A549 (cell line): ENCODE results near the gene COL26A1. TPM values are rescaled to one million over a fixed set of nuclear protein-coding genes. Genes with fewer than 3 reads are reported as not detected.

Experiments used
- ATAC-seq, 2 experiments: fragments of 200-7000 bp in 1 of 2; fragments of >200 bp in 1 of 2; cut with Nextera tagmentation in 1 of 2; cut with Tn5 transposase in 1 of 2; 3 replicates each; pipeline versions ENCODE4 v1.8.0 to v1.9.1; 2018 to 2020; ENCODE audit warnings: mild to moderate bottlenecking in 1 of 2, moderate library complexity in 1 of 2
- CTCF ChIA-PET: fragments of 300-600 bp; sonication (Branson Sonifier 250); formaldehyde crosslinking; extraction: SDS; loops from one replicate; lab custom pipeline; 2021; ENCODE audit warnings: antibody characterized with exemption, inconsistent platforms; lab: Yijun Ruan, JAX
- POLR2A ChIA-PET: fragments of 350-600 bp; formaldehyde crosslinking; extraction: SDS; loops from one replicate; lab custom pipeline; 2021; ENCODE audit warnings: antibody characterized with exemption, inconsistent platforms; lab: Yijun Ruan, JAX
- DNase-seq, 2 experiments: peaks; one replicate each; pipeline versions ENCODE4 v3.0.0 to v3.0.0-alpha.2; 2011 to 2016; ENCODE audit warnings: low read depth in 1 of 2, low spot score in 1 of 2
- FAIRE-seq: peaks from 2 replicates; lab custom pipeline; 2011; peaks lifted over from hg19 to GRCh38; lab: Jason Lieb, UNC
- H3K27ac ChIP-seq, 2 experiments: fragments of >200 bp; sonication (Bioruptor Twin); formaldehyde crosslinking; 3 replicates each; pipeline ENCODE4 v1.5.1; 2016 to 2017
- H3K4me1 ChIP-seq: fragments of >200 bp; sonication (Bioruptor Twin); formaldehyde crosslinking; 3 replicates; pipeline ENCODE4 v1.6.1; 2016
- H3K4me2 ChIP-seq: fragments of >200 bp; sonication (Bioruptor Twin); formaldehyde crosslinking; 3 replicates; pipeline ENCODE4 v1.6.1; 2016
- H3K4me3 ChIP-seq: fragments of >200 bp; sonication (Bioruptor Twin); formaldehyde crosslinking; 3 replicates; pipeline ENCODE4 v1.5.1; 2016
- H3K9me3 ChIP-seq: fragments of >200 bp; sonication (Bioruptor Twin); formaldehyde crosslinking; 3 replicates; pipeline ENCODE4 v1.6.1; 2016
- BHLHE40 ChIP-seq: IDR thresholded peaks from 2 replicates; pipeline ENCODE4 v1.6.1; 2012; ENCODE audit warnings: low read depth, low read length, inconsistent platforms
- CEBPB ChIP-seq, 2 experiments: fragments of >200 bp in 1 of 2; sonication (Bioruptor Twin) in 1 of 2; formaldehyde crosslinking in 1 of 2; IDR thresholded peaks; 2 replicates each; pipeline ENCODE4 v1.6.1; 2012 to 2016
- EHF ChIP-seq: fragments of 250-450 bp; sonication (Bioruptor Pico); IDR thresholded peaks from 2 replicates; pipeline ENCODE4 v1.5.0; 2020; ENCODE audit warnings: mild to moderate bottlenecking
- FOXS1 ChIP-seq: fragments of 250-450 bp; sonication (Bioruptor Pico); IDR thresholded peaks from 2 replicates; pipeline ENCODE4 v1.5.0; 2020; ENCODE audit warnings: mild to moderate bottlenecking, moderate library complexity
- HDAC2 ChIP-seq: fragments of 200-600 bp; sonication (generic); IDR thresholded peaks from 2 replicates; pipeline ENCODE4 v1.6.1; 2016
- JUN ChIP-seq, 2 experiments: fragments of >200 bp; sonication (Bioruptor Twin); formaldehyde crosslinking; IDR thresholded peaks; 2 replicates in 1 of 2; 3 replicates in 1 of 2; pipeline ENCODE4 v1.6.1; 2016 to 2017
- KDM1A ChIP-seq: fragments of 200-600 bp; sonication (generic); IDR thresholded peaks from 2 replicates; pipeline ENCODE4 v1.6.1; 2016; ENCODE audit warnings: low read depth, mild to moderate bottlenecking
- KDM5A ChIP-seq: fragments of 200-600 bp; sonication (generic); IDR thresholded peaks from 2 replicates; pipeline ENCODE4 v1.6.1; 2016; ENCODE audit warnings: antibody characterized with exemption, mild to moderate bottlenecking
- MAFK ChIP-seq: fragments of 450-650 bp; IDR thresholded peaks from 2 replicates; pipeline ENCODE4 v1.6.1; 2014; ENCODE audit not compliant: partially characterized antibody
- MAZ ChIP-seq: fragments of 150-350 bp; IDR thresholded peaks from 2 replicates; pipeline ENCODE4 v1.6.1; 2014; ENCODE audit warnings: antibody characterized with exemption, low read depth, low read length, borderline replicate concordance
- NFE2L2 ChIP-seq: fragments of 150-350 bp; conservative IDR thresholded peaks from 2 replicates; pipeline ENCODE4 v1.6.1; 2014; ENCODE audit warnings: low read length
- PBX3 ChIP-seq: IDR thresholded peaks from 2 replicates; pipeline ENCODE4 v1.6.1; 2012
- PHF8 ChIP-seq: fragments of 200-600 bp; sonication (generic); IDR thresholded peaks from 2 replicates; pipeline ENCODE4 v1.6.1; 2016; ENCODE audit warnings: low read depth, mild to moderate bottlenecking, antibody characterized with exemption, moderate library complexity, borderline replicate concordance
- POLR2AphosphoS2 ChIP-seq: conservative IDR thresholded peaks from 2 replicates; pipeline ENCODE4 v1.6.1; 2012; ENCODE audit warnings: low read length, improper control_type of control experiment, inconsistent platforms
- RAD21 ChIP-seq, 2 experiments: fragments of >200 bp in 1 of 2; sonication (Bioruptor Twin) in 1 of 2; formaldehyde crosslinking in 1 of 2; IDR thresholded peaks in 1 of 2; conservative IDR thresholded peaks in 1 of 2; 2 replicates in 1 of 2; 3 replicates in 1 of 2; pipeline ENCODE4 v1.6.1; 2012 to 2018; ENCODE audit warnings: inconsistent platforms in 1 of 2
- RARB ChIP-seq: fragments of 250-450 bp; sonication (Bioruptor Pico); IDR thresholded peaks from 2 replicates; pipeline ENCODE4 v1.8.0; 2021; ENCODE audit warnings: mild to moderate bottlenecking, moderate library complexity
- RFX5 ChIP-seq: fragments of 450-650 bp; IDR thresholded peaks from 2 replicates; pipeline ENCODE4 v1.7.1; 2014; ENCODE audit warnings: antibody characterized with exemption, mild to moderate bottlenecking, moderate library complexity
- USF2 ChIP-seq: fragments of 450-650 bp; IDR thresholded peaks from 2 replicates; pipeline ENCODE4 v1.6.1; 2014; ENCODE audit warnings: antibody characterized with exemption
- ZFP36 ChIP-seq: fragments of 450-650 bp; IDR thresholded peaks from 2 replicates; pipeline ENCODE4 v1.6.1; 2014; ENCODE audit warnings: borderline replicate concordance; ENCODE audit not compliant: partially characterized antibody
- ZSCAN20 ChIP-seq: fragments of 250-450 bp; sonication (Bioruptor Pico); IDR thresholded peaks from 2 replicates; pipeline ENCODE4 v1.8.0; 2022; ENCODE audit warnings: mild to moderate bottlenecking, moderate library complexity
- WGBS: methylation state at CpG from one replicate; pipeline ENCODE4 v1.1.6; 2017; ENCODE audit errors: missing lambda C conversion rate; 5-methylcytosine and 5-hydroxymethylcytosine counted together
- polyA plus RNA-seq, 4 experiments: library from polyadenylated mRNA; depleted of rRNA in 3 of 4; stranded (reverse); fragments of >200 nt; fragmentation: RNase III in 1 of 4; extraction: RNeasy Plus Mini Kit Qiagen cat#74134 plus additional on column Dnase treatment in 1 of 4; gene quantifications; 2 replicates in 3 of 4; 3 replicates in 1 of 4; pipeline ENCODE4 v1.2.3, GENCODE V29; 2011 to 2017
- TF ChIP-seq, protein P1 (sequence below): fragments of 150-350 bp; IDR thresholded peaks from 2 replicates; pipeline ENCODE4 v1.6.1; 2014; ENCODE audit warnings: low read depth, mild to moderate bottlenecking, low read length
- TF ChIP-seq, protein P2 (sequence below): fragments of >200 bp; sonication (Bioruptor Twin); formaldehyde crosslinking; IDR thresholded peaks from 3 replicates; pipeline ENCODE4 v1.6.1; 2016

Gene COL26A1
- polyA plus RNA-seq, 2 of the 4 experiments (the other 2 are of a cell fraction), result 0.52 to 1.4 TPM

GRCh38 chr7:101412976-101413375, 50.3 kb downstream of the COL26A1 start:
- TF ChIP-seq ZFP36, result no peak
- no peak for TF ChIP-seq RFX5
- no peak for TF ChIP-seq PBX3
- no peak for TF ChIP-seq KDM1A
- TF ChIP-seq BHLHE40, result no peak
- no peak overlapping the region for H3K27ac ChIP-seq

GRCh38 chr7:101418694-101419093, 56.0 kb downstream of the COL26A1 start:
- 54% methylated on average over 5 of the region's 5 CpGs for WGBS
- no peak for TF ChIP-seq MAFK
- TF ChIP-seq PBX3, result no peak
- TF ChIP-seq NFE2L2, result no peak
- TF ChIP-seq JUN (IDR thresholded peaks at IDR 0.05), result no peak
- TF ChIP-seq MAZ, result no peak
- TF ChIP-seq RARB (CRISPR knock-in tag), result no peak
- TF ChIP-seq RFX5, result no peak
- TF ChIP-seq USF2, result no peak
- no peak for TF ChIP-seq PHF8
- no peak for TF ChIP-seq HDAC2
- POLR2A ChIA-PET, result no interaction called here
- CTCF ChIA-PET, result no interaction called here
- Histone ChIP-seq H3K4me3 (no peak overlapping the region), H3K4me1 (no peaks in the 10 kb centered on the region), H3K27ac (no peak overlapping the region), H3K4me2 (no peak overlapping the region), H3K9me3 (no peaks in the 10 kb centered on the region)
- no peak for ATAC-seq
- DNase-seq, result no peak
- no peak for FAIRE-seq

More at GRCh38 chr7:101412976-101413375, 50.3 kb downstream of the COL26A1 start:
- ChIA-PET CTCF (interaction anchor here (0.5 to 4.0 kb wide), 7 partner anchors 15 to 814 kb away, joined by 3 to 26 read pairs (median 3); no protein-coding TSS in a partner anchor), POLR2A (no interaction called here)
- 77% methylated on average over 12 of the region's 12 CpGs for WGBS
- no peak for ATAC-seq
- FAIRE-seq, result no peak
- no peak overlapping the region for H3K4me2 ChIP-seq
- peaks cover 22% of the 10 kb centered on the region for H3K9me3 ChIP-seq
- no peaks in the 10 kb centered on the region for H3K4me1 ChIP-seq
- no peak overlapping the region for H3K4me3 ChIP-seq
- no peak for DNase-seq

DNA sequence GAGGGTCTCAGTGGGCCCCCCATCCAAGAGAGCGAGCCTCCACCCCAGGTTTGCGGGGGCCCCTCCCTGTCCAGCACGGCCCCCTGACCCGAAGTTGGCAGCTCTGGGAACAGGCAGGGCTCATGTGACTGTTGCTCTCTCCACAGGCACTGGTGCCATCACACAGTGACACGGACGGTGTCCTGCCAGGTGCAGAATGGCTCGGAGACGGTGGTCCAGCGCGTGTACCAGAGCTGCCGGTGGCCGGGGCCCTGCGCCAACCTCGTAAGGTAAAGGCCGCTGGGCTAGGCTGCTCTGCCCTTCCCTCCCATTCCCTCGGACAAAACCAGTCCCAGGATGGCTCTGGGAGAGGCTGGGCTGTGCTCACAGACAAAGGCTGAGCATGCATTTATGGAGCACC, 57.2 kb downstream of the COL26A1 start:
- ChIA-PET POLR2A (no interaction called here), CTCF (no interaction called here)
- H3K4me1 ChIP-seq, result no peaks in the 10 kb centered on the region
- H3K27ac ChIP-seq, result no peak overlapping the region
- ATAC-seq (peak in 1 of 2 experiments; percentile 15; a peak in 2 of 6 replicates), FAIRE-seq (no peak), DNase-seq (no peak)
- TF ChIP-seq, protein P1, sequence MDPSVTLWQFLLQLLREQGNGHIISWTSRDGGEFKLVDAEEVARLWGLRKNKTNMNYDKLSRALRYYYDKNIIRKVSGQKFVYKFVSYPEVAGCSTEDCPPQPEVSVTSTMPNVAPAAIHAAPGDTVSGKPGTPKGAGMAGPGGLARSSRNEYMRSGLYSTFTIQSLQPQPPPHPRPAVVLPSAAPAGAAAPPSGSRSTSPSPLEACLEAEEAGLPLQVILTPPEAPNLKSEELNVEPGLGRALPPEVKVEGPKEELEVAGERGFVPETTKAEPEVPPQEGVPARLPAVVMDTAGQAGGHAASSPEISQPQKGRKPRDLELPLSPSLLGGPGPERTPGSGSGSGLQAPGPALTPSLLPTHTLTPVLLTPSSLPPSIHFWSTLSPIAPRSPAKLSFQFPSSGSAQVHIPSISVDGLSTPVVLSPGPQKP, result no peak
- TF ChIP-seq EHF (CRISPR knock-in tag) (no peak), PBX3 (no peak), RAD21 (conservative IDR thresholded peaks at IDR 0.05 in 1 of 2, IDR thresholded peaks at IDR 0.05 in 1 of 2) (no peak), NFE2L2 (no peak), KDM5A (no peak), ZSCAN20 (CRISPR knock-in tag) (no peak), CEBPB (IDR thresholded peaks at IDR 0.05) (no peak), POLR2AphosphoS2 (no peak), FOXS1 (CRISPR knock-in tag) (no peak)
- TF ChIP-seq, protein P2, sequence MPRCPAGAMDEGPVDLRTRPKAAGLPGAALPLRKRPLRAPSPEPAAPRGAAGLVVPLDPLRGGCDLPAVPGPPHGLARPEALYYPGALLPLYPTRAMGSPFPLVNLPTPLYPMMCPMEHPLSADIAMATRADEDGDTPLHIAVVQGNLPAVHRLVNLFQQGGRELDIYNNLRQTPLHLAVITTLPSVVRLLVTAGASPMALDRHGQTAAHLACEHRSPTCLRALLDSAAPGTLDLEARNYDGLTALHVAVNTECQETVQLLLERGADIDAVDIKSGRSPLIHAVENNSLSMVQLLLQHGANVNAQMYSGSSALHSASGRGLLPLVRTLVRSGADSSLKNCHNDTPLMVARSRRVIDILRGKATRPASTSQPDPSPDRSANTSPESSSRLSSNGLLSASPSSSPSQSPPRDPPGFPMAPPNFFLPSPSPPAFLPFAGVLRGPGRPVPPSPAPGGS, result no peak
- WGBS, result 72% methylated on average over 7 of the region's 16 CpGs
- H3K4me2 ChIP-seq, result no peak overlapping the region
- H3K9me3 ChIP-seq, result no peaks in the 10 kb centered on the region
- no peak overlapping the region for H3K4me3 ChIP-seq
